Astrocyte of the cerebellum (primary cell): Measurements from ENCODE around the gene CXCL1.

ENCODE experiments used
- DNase-seq: peaks from one replicate; pipeline ENCODE4 v3.0.0-alpha.2; 2011; ENCODE audit warnings: low read depth
- H3K4me3 ChIP-seq: 2 replicates; pipeline ENCODE4 v1.5.1; 2011; ENCODE audit warnings: mild to moderate bottlenecking, low read depth, low read length, moderate library complexity
- CTCF ChIP-seq: IDR thresholded peaks from 2 replicates; pipeline ENCODE4 v1.5.1; 2012; ENCODE audit warnings: low read length, low read depth, moderate library complexity, mild to moderate bottlenecking; ENCODE audit errors: missing control alignments
- in situ Hi-C: cut with HindIII; loops from 2 replicates; pipeline ENCODE4 v1.10.0; 2017; ENCODE audit warnings: low sequenced_read_pairs

CXCL1 gene

GRCh38 chr4:73918058-73918457 lies 48.9 kb downstream of the CXCL1 start:
- TF ChIP-seq CTCF, result no peak
- no peak for DNase-seq
- in situ Hi-C loops, result no loop called here

GRCh38 chr4:73919691-73920090 lies 50.5 kb downstream of the CXCL1 start:
- no peak overlapping the region for H3K4me3 ChIP-seq
- DNase-seq, result no peak
- TF ChIP-seq CTCF, result no peak
- in situ Hi-C loops, result no loop called here

More at GRCh38 chr4:73918058-73918457, 48.9 kb downstream of the CXCL1 start:
- H3K4me3 ChIP-seq, result no peak overlapping the region
